Prostate gland (tissue), 2 donors: ENCODE measurements around the gene ERRFI1.

Experiments
- CTCF ChIP-seq, 4 experiments: fragments of 200-600 bp in 2 of 4; fragments of 450-650 bp in 2 of 4; sonication (generic) in 2 of 4; IDR thresholded peaks; 1 replicate in 3 of 4; 2 replicates in 1 of 4; pipeline ENCODE4 v1.5.1; 2016 to 2019; ENCODE audit warnings: antibody characterized with exemption in 4 of 4, mild to moderate bottlenecking in 2 of 4, moderate library complexity in 2 of 4
- POLR2A ChIP-seq: fragments of 450-650 bp; IDR thresholded peaks from one replicate; pipeline ENCODE4 v1.6.1; 2016; ENCODE audit warnings: antibody characterized with exemption, mild to moderate bottlenecking
- POLR2AphosphoS5 ChIP-seq: sonication (generic); formaldehyde crosslinking; IDR thresholded peaks from one replicate; pipeline ENCODE4 v1.6.1; 2017; ENCODE audit warnings: antibody characterized with exemption

- no peak for TF ChIP-seq CTCF (IDR thresholded peaks at IDR 0.05)
- peak; percentile 98 for TF ChIP-seq POLR2AphosphoS5
- TF ChIP-seq POLR2A = no peak
Observed at GRCh38 chr1:8061210-8061609, 35.1 kb upstream of the ERRFI1 start.
